ENCODE results near the gene KRTAP6-1. TPM values are rescaled to one million over a fixed set of nuclear protein-coding genes. Genes with fewer than 3 reads are reported as not detected.

Gene KRTAP6-1
- polyA plus RNA-seq, 1 donor (not counting 4 experiments of a cell fraction or from before 2014, with no cell fraction given): not detected

DNA sequence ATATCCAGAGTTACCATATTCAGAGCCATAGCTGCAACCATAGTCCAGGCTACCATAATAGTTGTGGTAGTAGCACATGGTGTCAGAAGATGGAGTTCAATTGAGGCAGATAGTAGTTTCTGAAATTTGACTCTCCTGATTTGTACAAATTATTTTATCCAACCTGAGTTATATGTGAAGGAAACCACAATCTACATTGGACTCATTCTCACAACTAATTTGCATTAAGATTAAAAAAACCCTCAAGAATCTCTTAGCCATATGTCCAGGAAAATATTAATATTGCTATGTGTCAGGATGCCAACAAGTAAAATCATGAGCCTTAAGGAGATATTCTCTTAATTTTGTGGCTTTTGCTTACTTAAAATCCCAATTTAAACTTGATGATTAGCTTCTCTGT, 23.4 kb downstream of the KRTAP6-1 start, which contains the start of gene KRTAP22-2:
TSS of gene KRTAP22-2 (minus strand) at position 101 of the 400 bp plus-strand sequence.
- Histone ChIP-seq H3K27ac (ENCODE audit: control insufficient read depth, insufficient read depth, low read length) (no peak within 1 kb of the TSS), H4K20me1 (ENCODE audit: control insufficient read depth, extremely low read depth, insufficient read depth, low read length) (no peaks in the 10 kb centered on the region), H3K4me3 (ENCODE audit: control insufficient read depth in 2 of 3, extremely low read depth in 1 of 3, insufficient read depth in 2 of 3, low read depth in 1 of 3, low read length in 3 of 3) (no peak within 1 kb of the TSS), H3K4me2 (ENCODE audit: control insufficient read depth, extremely low read depth, insufficient read depth, low read depth, low read length) (no peak within 1 kb of the TSS), H3K9me3 (ENCODE audit: control insufficient read depth, low read depth, low read length) (no peaks in the 10 kb centered on the region), H3K27me3 (ENCODE audit: control insufficient read depth, extremely low read depth, insufficient read depth, low read length) (no peaks in the 10 kb centered on the region), H3K9ac (ENCODE audit: control insufficient read depth, extremely low read depth, insufficient read depth, low read length) (no peak within 1 kb of the TSS), H3K79me2 (ENCODE audit: control insufficient read depth, insufficient read depth, low read length) (no peaks in the 10 kb centered on the region), H3K36me3 (ENCODE audit: control insufficient read depth in 2 of 2, extremely low read depth in 1 of 2, insufficient read depth in 2 of 2, low read length in 2 of 2) (no peaks in the 10 kb centered on the region), H3K4me1 (ENCODE audit: control insufficient read depth, extremely low read depth, insufficient read depth, low read length) (no peaks in the 10 kb centered on the region), H3K9me1 (ENCODE audit: control insufficient read depth, extremely low read depth, insufficient read depth, low read length) (no peaks in the 10 kb centered on the region), H2AFZ (ENCODE audit: control insufficient read depth, low read length) (no peak within 1 kb of the TSS)
- dilution Hi-C loops (cut with MboI; ENCODE audit: extremely low pct_ligation_motif_present, low sequenced_read_pairs): no loop called here
- FAIRE-seq (no peak), DNase-seq (ENCODE audit: low read depth, low spot score) (no peak)
- TF ChIP-seq, protein P1, sequence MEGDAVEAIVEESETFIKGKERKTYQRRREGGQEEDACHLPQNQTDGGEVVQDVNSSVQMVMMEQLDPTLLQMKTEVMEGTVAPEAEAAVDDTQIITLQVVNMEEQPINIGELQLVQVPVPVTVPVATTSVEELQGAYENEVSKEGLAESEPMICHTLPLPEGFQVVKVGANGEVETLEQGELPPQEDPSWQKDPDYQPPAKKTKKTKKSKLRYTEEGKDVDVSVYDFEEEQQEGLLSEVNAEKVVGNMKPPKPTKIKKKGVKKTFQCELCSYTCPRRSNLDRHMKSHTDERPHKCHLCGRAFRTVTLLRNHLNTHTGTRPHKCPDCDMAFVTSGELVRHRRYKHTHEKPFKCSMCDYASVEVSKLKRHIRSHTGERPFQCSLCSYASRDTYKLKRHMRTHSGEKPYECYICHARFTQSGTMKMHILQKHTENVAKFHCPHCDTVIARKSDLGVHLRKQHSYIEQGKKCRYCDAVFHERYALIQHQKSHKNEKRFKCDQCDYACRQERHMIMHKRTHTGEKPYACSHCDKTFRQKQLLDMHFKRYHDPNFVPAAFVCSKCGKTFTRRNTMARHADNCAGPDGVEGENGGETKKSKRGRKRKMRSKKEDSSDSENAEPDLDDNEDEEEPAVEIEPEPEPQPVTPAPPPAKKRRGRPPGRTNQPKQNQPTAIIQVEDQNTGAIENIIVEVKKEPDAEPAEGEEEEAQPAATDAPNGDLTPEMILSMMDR (optimal IDR thresholded peaks at IDR 0.05 in 1 of 3, IDR thresholded peaks at IDR 0.05 in 1 of 3, conservative IDR thresholded peaks at IDR 0.05 in 1 of 3; ENCODE audit: extremely low read depth in 1 of 3, insufficient read depth in 2 of 3, low read length in 3 of 3): no peak
- no peak for TF ChIP-seq EZH2 (IDR thresholded peaks at IDR 0.05; ENCODE audit: low read length)

DNA sequence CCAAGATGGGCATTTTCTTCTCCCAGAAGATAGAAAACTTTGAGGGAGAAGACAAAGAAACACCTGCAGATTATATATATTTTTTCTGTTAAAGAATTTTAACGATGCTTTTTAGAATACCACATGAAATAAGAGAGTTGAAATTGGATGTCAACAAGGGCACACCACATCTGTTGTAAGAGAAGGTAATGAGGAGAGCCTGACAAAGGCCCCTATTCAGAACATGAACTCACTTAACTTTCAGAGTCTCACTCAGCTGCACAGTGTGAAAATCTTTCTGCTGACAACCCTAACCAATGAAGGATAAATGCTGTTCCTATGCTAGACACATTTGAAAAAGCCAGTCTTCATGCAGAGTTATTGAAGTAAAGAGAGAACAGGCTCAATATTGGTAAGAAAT, 30.9 kb downstream of the KRTAP6-1 start:
- Histone ChIP-seq H3K36me3 (ENCODE audit: control insufficient read depth in 2 of 2, extremely low read depth in 1 of 2, insufficient read depth in 2 of 2, low read length in 2 of 2) (no peaks in the 10 kb centered on the region), H2AFZ (ENCODE audit: control insufficient read depth, low read length) (no peak overlapping the region), H3K4me2 (ENCODE audit: control insufficient read depth, extremely low read depth, insufficient read depth, low read depth, low read length) (no peak overlapping the region), H3K4me1 (ENCODE audit: control insufficient read depth, extremely low read depth, insufficient read depth, low read length) (no peaks in the 10 kb centered on the region), H3K9ac (ENCODE audit: control insufficient read depth, extremely low read depth, insufficient read depth, low read length) (no peak overlapping the region), H3K9me3 (ENCODE audit: control insufficient read depth, low read depth, low read length) (no peaks in the 10 kb centered on the region), H3K27ac (ENCODE audit: control insufficient read depth, insufficient read depth, low read length) (no peak overlapping the region), H3K79me2 (ENCODE audit: control insufficient read depth, insufficient read depth, low read length) (no peaks in the 10 kb centered on the region), H4K20me1 (ENCODE audit: control insufficient read depth, extremely low read depth, insufficient read depth, low read length) (no peaks in the 10 kb centered on the region), H3K9me1 (ENCODE audit: control insufficient read depth, extremely low read depth, insufficient read depth, low read length) (no peaks in the 10 kb centered on the region), H3K4me3 (ENCODE audit: control insufficient read depth in 2 of 3, extremely low read depth in 1 of 3, insufficient read depth in 2 of 3, low read depth in 1 of 3, low read length in 3 of 3) (no peak overlapping the region), H3K27me3 (ENCODE audit: control insufficient read depth, extremely low read depth, insufficient read depth, low read length) (no peaks in the 10 kb centered on the region)
- FAIRE-seq (no peak), DNase-seq (ENCODE audit: low read depth, low spot score) (no peak)
- dilution Hi-C loops (cut with MboI; ENCODE audit: extremely low pct_ligation_motif_present, low sequenced_read_pairs): no loop called here
- TF ChIP-seq, protein P1 (optimal IDR thresholded peaks at IDR 0.05 in 1 of 3, IDR thresholded peaks at IDR 0.05 in 1 of 3, conservative IDR thresholded peaks at IDR 0.05 in 1 of 3; ENCODE audit: extremely low read depth in 1 of 3, insufficient read depth in 2 of 3, low read length in 3 of 3): no peak
